Neuron (in vitro differentiated cells): ENCODE measurements around the gene ANG.
"Not testable (repeated sequence)": the region's sequence is repeated elsewhere in the genome, so short reads cannot be mapped to it uniquely, and the experiment has no call there.

ENCODE experiments used
- H2AFZ ChIP-seq: one replicate; pipeline ENCODE4 v1.6.1; 2013; ENCODE audit warnings: low read depth, mild to moderate bottlenecking, inconsistent platforms, low read length, moderate library complexity
- H3K27me3 ChIP-seq: one replicate; pipeline ENCODE4 v1.6.1; 2013; ENCODE audit warnings: low read length; ENCODE audit not compliant: insufficient read depth
- H3K36me3 ChIP-seq: one replicate; pipeline ENCODE4 v1.6.1; 2013; ENCODE audit warnings: low read length; ENCODE audit not compliant: insufficient read depth
- H3K4me1 ChIP-seq: one replicate; pipeline ENCODE4 v1.6.1; 2013; ENCODE audit warnings: low read length; ENCODE audit not compliant: insufficient read depth
- H3K4me3 ChIP-seq: 2 replicates; pipeline ENCODE4 v1.5.1; 2013; ENCODE audit warnings: mild to moderate bottlenecking, low read length, moderate library complexity
- H3K9me3 ChIP-seq: one replicate; pipeline ENCODE4 v1.6.1; 2013; ENCODE audit warnings: low read length

The ANG gene

GRCh38 chr14:20696764-20697163 is 8.2 kb downstream of the ANG start:
- no peak overlapping the region for H3K4me3 ChIP-seq
- no peaks in the 10 kb centered on the region for H3K27me3 ChIP-seq
- no peaks in the 10 kb centered on the region for H3K36me3 ChIP-seq
- H2AFZ ChIP-seq, result no peak overlapping the region
- no peaks in the 10 kb centered on the region for H3K4me1 ChIP-seq
- H3K9me3 ChIP-seq, result no peaks in the 10 kb centered on the region

- Histone ChIP-seq H3K4me1 (no peaks in the 10 kb centered on the region), H2AFZ (no peak overlapping the region), H3K4me3 (no peak overlapping the region), H3K27me3 (no peaks in the 10 kb centered on the region), H3K9me3 (no peaks in the 10 kb centered on the region), H3K36me3 (no peaks in the 10 kb centered on the region)
Observed at GRCh38 chr14:20697273-20698017, 8.9 kb downstream of the ANG start.

GRCh38 chr14:20698018-20698329 is 9.4 kb downstream of the ANG start:
- H3K36me3 ChIP-seq, result no peaks in the 10 kb centered on the region
- H2AFZ ChIP-seq, result no peak overlapping the region
- H3K4me1 ChIP-seq, result no peaks in the 10 kb centered on the region
- H3K9me3 ChIP-seq, result no peaks in the 10 kb centered on the region
- no peak overlapping the region for H3K4me3 ChIP-seq
- H3K27me3 ChIP-seq, result no peaks in the 10 kb centered on the region

- no peaks in the 10 kb centered on the region for H3K9me3 ChIP-seq
- H3K4me3 ChIP-seq, result no peak overlapping the region
- no peaks in the 10 kb centered on the region for H3K36me3 ChIP-seq
- H2AFZ ChIP-seq, result no peak overlapping the region
- H3K4me1 ChIP-seq, result no peaks in the 10 kb centered on the region
- H3K27me3 ChIP-seq, result no peaks in the 10 kb centered on the region
Observed at GRCh38 chr14:20698934-20699333, 10.4 kb downstream of the ANG start.

DNA sequence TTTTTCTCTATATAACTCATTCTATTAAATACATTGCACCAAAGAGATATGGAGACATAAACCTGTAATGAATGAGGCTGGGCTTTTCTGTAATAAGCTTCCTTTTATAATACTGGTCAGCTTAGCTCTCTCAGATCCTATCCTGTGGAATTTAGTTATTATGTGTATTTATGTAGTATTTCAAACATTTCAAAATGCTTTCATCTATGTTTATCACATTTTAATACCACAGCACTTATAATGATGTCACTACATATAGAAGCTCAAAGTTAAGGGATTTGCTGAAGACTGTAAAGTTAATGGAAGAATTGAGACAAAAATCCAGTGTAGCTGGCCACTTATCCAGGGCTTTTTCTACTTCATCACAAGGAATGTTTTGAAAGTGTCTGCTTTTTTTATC is 11.4 kb downstream of the ANG start:
- Histone ChIP-seq H3K4me1 (no peaks in the 10 kb centered on the region), H3K27me3 (no peaks in the 10 kb centered on the region), H3K9me3 (no peaks in the 10 kb centered on the region), H3K4me3 (no peak overlapping the region), H3K36me3 (no peaks in the 10 kb centered on the region), H2AFZ (no peak overlapping the region)

DNA sequence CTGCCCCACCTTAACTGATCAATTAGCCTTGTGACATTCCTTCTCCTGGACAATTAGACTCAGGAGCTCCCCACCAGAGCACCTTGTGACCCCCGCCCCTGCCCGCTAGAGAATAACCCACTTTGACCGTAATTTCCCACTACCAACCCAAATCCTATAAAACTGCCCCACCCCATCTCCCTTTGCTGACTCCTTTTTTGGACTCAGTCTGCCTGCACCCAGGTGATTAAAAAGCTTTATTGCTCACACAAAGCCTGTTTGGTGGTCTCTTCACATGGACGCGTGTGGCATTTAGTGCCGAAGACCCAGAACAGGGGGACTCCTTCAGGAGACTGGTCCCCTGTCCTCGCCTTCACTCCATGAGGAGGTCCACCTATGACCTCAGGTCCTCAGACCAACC is 12.4 kb downstream of the ANG start:
- not testable (repeated sequence) for H2AFZ ChIP-seq, H3K36me3 ChIP-seq, H3K4me1 ChIP-seq, H3K9me3 ChIP-seq, H3K27me3 ChIP-seq, H3K4me3 ChIP-seq

GRCh38 chr14:20706657-20707355 is 18.2 kb downstream of the ANG start:
- Histone ChIP-seq H3K36me3 (no peaks in the 10 kb centered on the region), H2AFZ (no peak overlapping the region), H3K4me1 (no peaks in the 10 kb centered on the region), H3K4me3 (no peak overlapping the region), H3K27me3 (no peaks in the 10 kb centered on the region), H3K9me3 (no peaks in the 10 kb centered on the region)

DNA sequence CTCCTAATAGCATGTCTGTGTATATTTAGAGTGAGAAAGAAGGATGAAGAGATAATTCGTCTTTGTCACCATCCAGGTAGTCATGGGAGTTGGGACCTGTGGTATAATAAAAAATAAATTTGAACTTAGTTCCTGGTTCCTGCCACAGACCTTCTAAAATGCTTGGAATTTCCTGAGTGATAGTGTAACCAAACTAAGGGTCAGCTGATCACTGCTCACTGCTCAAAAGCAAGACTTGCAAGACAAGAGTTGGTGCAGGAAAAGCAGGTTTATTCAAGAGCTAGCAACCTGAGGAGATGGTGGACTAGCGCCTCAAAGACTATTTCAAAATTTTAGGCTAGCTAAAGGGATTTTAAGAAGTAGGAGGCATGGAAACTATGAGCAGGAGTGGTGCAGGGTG is 19.1 kb downstream of the ANG start:
- Histone ChIP-seq H3K9me3 (no peaks in the 10 kb centered on the region), H3K4me3 (no peak overlapping the region)

GRCh38 chr14:20711261-20711660 is 22.7 kb downstream of the ANG start:
- H2AFZ ChIP-seq, result no peak overlapping the region
- H3K4me3 ChIP-seq, result no peak overlapping the region

More for the DNA sequence above, 19.1 kb downstream of the ANG start:
- Histone ChIP-seq H2AFZ (no peak overlapping the region), H3K27me3 (no peaks in the 10 kb centered on the region), H3K36me3 (no peaks in the 10 kb centered on the region), H3K4me1 (no peaks in the 10 kb centered on the region)

GRCh38 chr14:20711685-20712084 is 23.1 kb downstream of the ANG start:
- H2AFZ ChIP-seq, result no peak overlapping the region
- no peaks in the 10 kb centered on the region for H3K4me1 ChIP-seq
- no peaks in the 10 kb centered on the region for H3K27me3 ChIP-seq
- no peaks in the 10 kb centered on the region for H3K9me3 ChIP-seq
- no peak overlapping the region for H3K4me3 ChIP-seq
- H3K36me3 ChIP-seq, result no peaks in the 10 kb centered on the region

More at GRCh38 chr14:20711261-20711660, 22.7 kb downstream of the ANG start:
- H3K27me3 ChIP-seq, result no peaks in the 10 kb centered on the region
- H3K4me1 ChIP-seq, result no peaks in the 10 kb centered on the region
- H3K36me3 ChIP-seq, result no peaks in the 10 kb centered on the region
- H3K9me3 ChIP-seq, result no peaks in the 10 kb centered on the region

DNA sequence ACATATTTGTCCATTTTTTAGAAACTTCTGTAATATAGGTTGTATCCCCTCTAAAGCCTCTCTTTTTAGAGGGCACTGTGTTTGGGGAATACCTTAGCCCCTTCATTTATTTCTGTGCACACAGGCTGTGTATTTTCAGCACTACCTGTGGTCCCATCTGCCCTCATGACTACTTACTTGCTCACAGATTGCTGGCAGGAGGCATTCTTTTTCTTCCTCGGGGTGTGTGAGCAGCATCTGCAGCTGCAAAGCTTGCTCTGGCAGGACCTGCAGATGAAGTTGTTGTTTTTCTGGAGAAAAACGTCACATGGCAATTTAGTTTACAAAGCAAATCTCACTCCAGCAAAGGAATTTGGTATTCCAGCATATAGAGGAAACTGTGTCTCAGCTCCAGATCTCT is 24.3 kb downstream of the ANG start:
- Histone ChIP-seq H2AFZ (no peak overlapping the region), H3K27me3 (no peaks in the 10 kb centered on the region), H3K4me3 (no peak overlapping the region), H3K36me3 (no peaks in the 10 kb centered on the region), H3K4me1 (no peaks in the 10 kb centered on the region), H3K9me3 (no peaks in the 10 kb centered on the region)

- H3K4me1 ChIP-seq, result no peaks in the 10 kb centered on the region
- no peak overlapping the region for H3K4me3 ChIP-seq
- H3K9me3 ChIP-seq, result no peaks in the 10 kb centered on the region
- no peaks in the 10 kb centered on the region for H3K27me3 ChIP-seq
- no peak overlapping the region for H2AFZ ChIP-seq
- no peaks in the 10 kb centered on the region for H3K36me3 ChIP-seq
Observed at GRCh38 chr14:20714593-20715250, 26.2 kb downstream of the ANG start.

DNA sequence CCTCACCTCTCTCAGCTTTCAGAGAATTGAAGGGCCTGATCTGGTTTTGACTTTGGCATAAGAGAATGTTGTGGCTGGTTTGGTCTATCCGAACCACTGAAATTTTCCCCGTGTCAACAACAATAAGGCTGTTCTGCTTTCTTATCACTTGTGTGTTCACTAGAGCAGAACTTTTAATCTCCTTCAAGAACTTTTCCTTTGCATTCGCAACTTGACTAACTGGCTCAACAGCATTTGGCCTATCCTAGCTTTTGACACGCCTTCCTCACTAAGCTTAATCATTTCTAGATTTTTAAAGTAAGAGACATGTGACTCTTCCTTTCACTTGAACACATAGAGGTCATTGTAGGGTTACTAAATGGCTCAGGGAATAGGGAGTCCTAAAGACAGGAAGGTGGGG is 31.2 kb downstream of the ANG start:
- Histone ChIP-seq H3K27me3 (no peaks in the 10 kb centered on the region), H3K4me1 (no peaks in the 10 kb centered on the region), H3K36me3 (no peaks in the 10 kb centered on the region), H3K9me3 (no peaks in the 10 kb centered on the region), H2AFZ (no peak overlapping the region), H3K4me3 (no peak overlapping the region)
